Right lobe of liver (tissue), 4 donors: ENCODE data around the gene ACTL6B.

Experiments used
- CTCF ChIP-seq, 4 donors: fragments of 200-600 bp in 3 of 4; fragments of 450-650 bp in 1 of 4; IDR thresholded peaks; one replicate each; pipeline versions ENCODE4 v1.5.1 to v1.8.0; 2016 to 2022; ENCODE audit warnings: antibody characterized with exemption in 4 of 4, mild to moderate bottlenecking in 2 of 4
- POLR2A ChIP-seq: fragments of 450-650 bp; IDR thresholded peaks from one replicate; pipeline ENCODE4 v1.6.1; 2017; ENCODE audit warnings: antibody characterized with exemption, mild to moderate bottlenecking
- donor health status: DM: no; HTN: no; CAD: no.
- donor health status: DM: no; HTN: no; CAD: no.
- donor health status: DM: no; HTN: yes; CAD: no.

- TF ChIP-seq CTCF (IDR thresholded peaks at IDR 0.05) (no peak), POLR2A (no peak)
Measured at GRCh38 chr7:100688326-100688860, 32.1 kb upstream of the ACTL6B start.
